Measurements from ENCODE around the gene SAA4.

DNA sequence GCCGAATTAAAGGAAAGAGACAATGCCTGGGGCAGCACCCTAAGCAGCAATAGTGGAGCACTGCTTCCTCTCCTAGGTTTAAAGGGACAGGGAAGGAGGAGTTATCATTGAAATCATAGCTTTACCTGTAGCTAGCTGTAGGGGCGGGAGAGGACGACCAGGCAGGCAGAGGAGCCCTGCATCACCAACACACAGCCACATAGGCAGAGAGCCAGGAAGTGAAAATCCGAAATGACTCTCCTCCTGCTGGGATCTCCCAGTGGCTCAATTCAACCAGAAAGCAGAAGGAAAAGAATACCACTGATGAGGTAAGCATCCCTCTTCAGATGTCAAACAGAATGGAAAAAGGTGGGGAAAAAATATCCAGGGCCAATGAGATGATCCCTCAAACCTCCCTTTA lies 43.6 kb downstream of the SAA4 start:
- TF ChIP-seq POLR2A (IDR thresholded peaks at IDR 0.05) (no peak), POLR2AphosphoS5 (IDR thresholded peaks at IDR 0.05) (no peak)
- TF ChIP-seq, protein P1, sequence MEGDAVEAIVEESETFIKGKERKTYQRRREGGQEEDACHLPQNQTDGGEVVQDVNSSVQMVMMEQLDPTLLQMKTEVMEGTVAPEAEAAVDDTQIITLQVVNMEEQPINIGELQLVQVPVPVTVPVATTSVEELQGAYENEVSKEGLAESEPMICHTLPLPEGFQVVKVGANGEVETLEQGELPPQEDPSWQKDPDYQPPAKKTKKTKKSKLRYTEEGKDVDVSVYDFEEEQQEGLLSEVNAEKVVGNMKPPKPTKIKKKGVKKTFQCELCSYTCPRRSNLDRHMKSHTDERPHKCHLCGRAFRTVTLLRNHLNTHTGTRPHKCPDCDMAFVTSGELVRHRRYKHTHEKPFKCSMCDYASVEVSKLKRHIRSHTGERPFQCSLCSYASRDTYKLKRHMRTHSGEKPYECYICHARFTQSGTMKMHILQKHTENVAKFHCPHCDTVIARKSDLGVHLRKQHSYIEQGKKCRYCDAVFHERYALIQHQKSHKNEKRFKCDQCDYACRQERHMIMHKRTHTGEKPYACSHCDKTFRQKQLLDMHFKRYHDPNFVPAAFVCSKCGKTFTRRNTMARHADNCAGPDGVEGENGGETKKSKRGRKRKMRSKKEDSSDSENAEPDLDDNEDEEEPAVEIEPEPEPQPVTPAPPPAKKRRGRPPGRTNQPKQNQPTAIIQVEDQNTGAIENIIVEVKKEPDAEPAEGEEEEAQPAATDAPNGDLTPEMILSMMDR (IDR thresholded peaks at IDR 0.05) = no peak

Data from breast epithelium (tissue), 3 donors.